DMS79 treated with DMSO at 0.1 percent for 48 hours (cell line): ENCODE results near the gene RPAP2.
"Not testable (repeated sequence)": the region's sequence is repeated elsewhere in the genome, so short reads cannot be mapped to it uniquely, and the experiment has no call there.

Source experiments
- DNase-seq: peaks from one replicate; lab custom pipeline; 2025; lab: John Stamatoyannopoulos, UW

Gene RPAP2

GRCh38 chr1:92298573-92299476, at the start of gene RPAP2, which contains the start of gene GLMN:
Gene RPAP2 (plus strand): TSS chr1:92299059. CDS start chr1:92299074, 15 bp downstream.
Gene GLMN (minus strand): TSS chr1:92298987. CDS start chr1:92297999, 988 bp downstream.
- DNase-seq, result peak; percentile 74

GRCh38 chr1:92254714-92255113, 44.1 kb upstream of the RPAP2 start:
- DNase-seq, result not testable (repeated sequence)

GRCh38 chr1:92259350-92259749, 39.5 kb upstream of the RPAP2 start:
- no peak for DNase-seq

GRCh38 chr1:92262516-92262915, 36.3 kb upstream of the RPAP2 start:
- DNase-seq, result no peak

GRCh38 chr1:92273039-92273438, 25.8 kb upstream of the RPAP2 start:
- DNase-seq, result no peak

GRCh38 chr1:92274939-92275338, 23.9 kb upstream of the RPAP2 start:
- DNase-seq, result no peak

- no peak for DNase-seq
Observed at GRCh38 chr1:92276082-92276481, 22.8 kb upstream of the RPAP2 start.

- no peak for DNase-seq
Observed at GRCh38 chr1:92277105-92277723, 21.6 kb upstream of the RPAP2 start.

GRCh38 chr1:92279781-92280180, 19.1 kb upstream of the RPAP2 start:
- DNase-seq, result not testable (repeated sequence)

- not testable (repeated sequence) for DNase-seq
Observed at GRCh38 chr1:92281411-92281810, 17.4 kb upstream of the RPAP2 start.

- no peak for DNase-seq
Observed at GRCh38 chr1:92291372-92291999, 7.4 kb upstream of the RPAP2 start.

GRCh38 chr1:92298213-92298572, 666 bp upstream of the RPAP2 start:
- DNase-seq, result no peak

- no peak for DNase-seq
Observed at GRCh38 chr1:92299477-92300150, 755 bp downstream of the RPAP2 start.

GRCh38 chr1:92301021-92301420, 2.2 kb downstream of the RPAP2 start:
- DNase-seq, result no peak

GRCh38 chr1:92306020-92306419, 7.2 kb downstream of the RPAP2 start:
- DNase-seq, result no peak

- DNase-seq, result no peak
Observed at GRCh38 chr1:92307980-92308379, 9.1 kb downstream of the RPAP2 start.

GRCh38 chr1:92310185-92310597, 11.3 kb downstream of the RPAP2 start:
- peak; percentile 40 for DNase-seq

GRCh38 chr1:92314024-92314423, 15.2 kb downstream of the RPAP2 start:
- no peak for DNase-seq

- no peak for DNase-seq
Observed at GRCh38 chr1:92315766-92316599, 17.1 kb downstream of the RPAP2 start.

- DNase-seq, result no peak
Observed at GRCh38 chr1:92317836-92318493, 19.1 kb downstream of the RPAP2 start.
